Measurements from ENCODE around the gene GAREM2. TPM values are rescaled to one million over a fixed set of nuclear protein-coding genes. Genes with fewer than 3 reads are reported as not detected.
A peak's percentile ranks its signal among the peaks of the same experiment; 100 is the strongest.

GAREM2 gene
- polyA plus RNA-seq, 1 of the 3 experiments (the other 2 are of a cell fraction): 3.7 TPM

DNA sequence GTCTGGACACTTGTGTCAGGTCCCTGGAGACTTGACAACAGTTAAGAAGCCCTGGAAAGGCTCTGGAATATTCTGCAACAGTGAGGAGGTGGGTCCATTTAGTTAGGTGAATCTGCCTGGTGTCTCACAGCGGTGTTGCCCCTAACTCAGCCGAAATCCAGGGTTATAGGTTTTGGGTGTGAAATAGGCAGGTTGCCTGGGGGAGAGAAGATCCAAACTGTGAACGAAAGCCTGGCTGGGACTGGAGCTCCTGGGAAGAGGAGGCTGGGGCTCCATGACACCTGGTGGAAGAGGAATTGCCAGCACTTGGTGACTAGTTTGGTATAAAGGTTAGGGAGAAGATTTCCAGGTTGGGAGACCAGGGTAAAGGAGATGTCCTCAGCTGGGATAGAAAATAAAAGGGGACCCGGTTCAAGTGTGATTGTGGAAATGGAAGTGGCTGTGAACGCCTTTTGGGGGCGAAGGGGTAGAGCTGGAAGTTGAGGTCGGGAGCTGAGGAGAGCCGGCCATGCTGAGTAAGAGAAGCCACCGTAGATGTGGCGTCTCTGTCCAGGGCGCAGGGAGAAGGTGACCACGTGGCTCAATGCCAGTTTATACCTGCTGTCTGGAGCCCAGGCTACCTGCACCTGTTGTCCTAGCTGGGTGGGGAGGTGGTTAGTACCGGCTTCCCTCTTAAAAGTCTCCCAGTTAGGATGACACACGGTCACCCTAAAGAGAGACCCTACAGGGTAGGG lies 3.0 kb upstream of the GAREM2 start:
- ChIA-PET POLR2A (no interaction called here), CTCF (interaction anchor here (1.3 to 1.5 kb wide), 2 partner anchors 11 to 161 kb away, joined by 3 to 5 read pairs; no protein-coding TSS in a partner anchor)
- no peaks in the 10 kb centered on the region for H3K9me2 ChIP-seq
- no peak overlapping the region for H3K9ac ChIP-seq
- no peaks in the 10 kb centered on the region for H3K79me2 ChIP-seq (ENCODE audit: insufficient read depth)
- no peak overlapping the region for H3K4me2 ChIP-seq
- DNase-seq: no peak
- no peaks in the 10 kb centered on the region for H3K9me3 ChIP-seq
- no peaks in the 10 kb centered on the region for H4K20me1 ChIP-seq (ENCODE audit: insufficient read depth)
- no peaks in the 10 kb centered on the region for H3F3A ChIP-seq (replicated peaks; ENCODE audit: insufficient read depth)
- TF ChIP-seq FOSL2 (IDR thresholded peaks at IDR 0.05; ENCODE audit: borderline replicate concordance, low read depth) (no peak), RCOR1 (IDR thresholded peaks at IDR 0.05; ENCODE audit: low read length) (no peak), JUND (IDR thresholded peaks at IDR 0.05) (no peak), RAD21 (IDR thresholded peaks at IDR 0.05; ENCODE audit: low read length) (no peak), GABPA (IDR thresholded peaks at IDR 0.05; ENCODE audit: low read depth) (no peak), SMC3 (IDR thresholded peaks at IDR 0.05; ENCODE audit: low read depth, low read length) (no peak)
- no peak overlapping the region for H3K4me3 ChIP-seq (ENCODE audit: low read depth in 2 of 2, low read length in 1 of 2)
- H2AFZ ChIP-seq (ENCODE audit: low read depth): no peak overlapping the region
- no peaks in the 10 kb centered on the region for H3K36me3 ChIP-seq (replicated peaks in 1 of 2; ENCODE audit: control insufficient read depth in 1 of 2, insufficient read depth in 2 of 2, low read length in 1 of 2)
- H3K27ac ChIP-seq (ENCODE audit: low read depth in 2 of 2, low read length in 1 of 2): no peak overlapping the region
- peaks cover 0 to 12% of the 10 kb centered on the region in 2 experiments; a peak in 1 of 4 replicates for H3K4me1 ChIP-seq (ENCODE audit: control insufficient read depth in 1 of 2, insufficient read depth in 2 of 2, low read depth in 1 of 2, low read length in 1 of 2)
- no peaks in the 10 kb centered on the region for H3K27me3 ChIP-seq (ENCODE audit: insufficient read depth)
- WGBS (ENCODE audit: low lambda C conversion rate): 88% methylated on average over 14 of the region's 14 CpGs

DNA sequence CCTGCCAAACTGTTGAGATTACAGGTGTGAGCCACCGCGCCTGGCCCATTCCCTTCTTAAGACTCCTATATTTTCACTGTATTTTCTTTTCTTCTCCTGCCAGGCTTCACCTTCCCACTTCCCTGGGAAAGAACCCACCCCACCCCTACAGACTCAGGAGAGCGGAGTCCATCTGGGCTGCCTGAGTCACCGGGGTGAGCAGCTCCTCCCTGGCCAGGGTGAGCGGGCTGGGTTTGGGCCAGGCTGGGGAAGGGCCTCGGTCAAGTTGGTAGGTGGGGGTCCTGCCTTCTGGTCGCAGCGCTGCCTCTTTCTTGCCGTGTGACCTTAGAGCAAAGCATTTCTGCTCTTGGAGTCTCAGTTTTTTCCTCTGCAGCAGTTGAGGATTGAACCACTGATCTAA lies 2.1 kb upstream of the GAREM2 start:
- Histone ChIP-seq H3K27ac (ENCODE audit: low read depth in 2 of 2, low read length in 1 of 2) (no peak overlapping the region), H3F3A (replicated peaks; ENCODE audit: insufficient read depth) (no peaks in the 10 kb centered on the region), H3K36me3 (replicated peaks in 1 of 2; ENCODE audit: control insufficient read depth in 1 of 2, insufficient read depth in 2 of 2, low read length in 1 of 2) (no peaks in the 10 kb centered on the region), H3K4me2 (no peak overlapping the region), H4K20me1 (ENCODE audit: insufficient read depth) (no peaks in the 10 kb centered on the region), H2AFZ (ENCODE audit: low read depth) (no peak overlapping the region), H3K4me3 (ENCODE audit: low read depth in 2 of 2, low read length in 1 of 2) (no peak overlapping the region), H3K9ac (no peak overlapping the region), H3K9me2 (no peaks in the 10 kb centered on the region), H3K79me2 (ENCODE audit: insufficient read depth) (no peaks in the 10 kb centered on the region), H3K27me3 (ENCODE audit: insufficient read depth) (no peaks in the 10 kb centered on the region), H3K9me3 (no peaks in the 10 kb centered on the region), H3K4me1 (ENCODE audit: control insufficient read depth in 1 of 2, insufficient read depth in 2 of 2, low read depth in 1 of 2, low read length in 1 of 2) (peaks cover 0 to 12% of the 10 kb centered on the region in 2 experiments; a peak in 1 of 4 replicates)
- TF ChIP-seq, protein P1, sequence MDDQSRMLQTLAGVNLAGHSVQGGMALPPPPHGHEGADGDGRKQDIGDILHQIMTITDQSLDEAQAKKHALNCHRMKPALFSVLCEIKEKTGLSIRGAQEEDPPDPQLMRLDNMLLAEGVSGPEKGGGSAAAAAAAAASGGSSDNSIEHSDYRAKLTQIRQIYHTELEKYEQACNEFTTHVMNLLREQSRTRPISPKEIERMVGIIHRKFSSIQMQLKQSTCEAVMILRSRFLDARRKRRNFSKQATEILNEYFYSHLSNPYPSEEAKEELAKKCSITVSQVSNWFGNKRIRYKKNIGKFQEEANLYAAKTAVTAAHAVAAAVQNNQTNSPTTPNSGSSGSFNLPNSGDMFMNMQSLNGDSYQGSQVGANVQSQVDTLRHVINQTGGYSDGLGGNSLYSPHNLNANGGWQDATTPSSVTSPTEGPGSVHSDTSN (IDR thresholded peaks at IDR 0.05): no peak
- no peak for TF ChIP-seq RXRA (IDR thresholded peaks at IDR 0.05; ENCODE audit: borderline replicate concordance, low read depth)
- TF ChIP-seq, protein P2, sequence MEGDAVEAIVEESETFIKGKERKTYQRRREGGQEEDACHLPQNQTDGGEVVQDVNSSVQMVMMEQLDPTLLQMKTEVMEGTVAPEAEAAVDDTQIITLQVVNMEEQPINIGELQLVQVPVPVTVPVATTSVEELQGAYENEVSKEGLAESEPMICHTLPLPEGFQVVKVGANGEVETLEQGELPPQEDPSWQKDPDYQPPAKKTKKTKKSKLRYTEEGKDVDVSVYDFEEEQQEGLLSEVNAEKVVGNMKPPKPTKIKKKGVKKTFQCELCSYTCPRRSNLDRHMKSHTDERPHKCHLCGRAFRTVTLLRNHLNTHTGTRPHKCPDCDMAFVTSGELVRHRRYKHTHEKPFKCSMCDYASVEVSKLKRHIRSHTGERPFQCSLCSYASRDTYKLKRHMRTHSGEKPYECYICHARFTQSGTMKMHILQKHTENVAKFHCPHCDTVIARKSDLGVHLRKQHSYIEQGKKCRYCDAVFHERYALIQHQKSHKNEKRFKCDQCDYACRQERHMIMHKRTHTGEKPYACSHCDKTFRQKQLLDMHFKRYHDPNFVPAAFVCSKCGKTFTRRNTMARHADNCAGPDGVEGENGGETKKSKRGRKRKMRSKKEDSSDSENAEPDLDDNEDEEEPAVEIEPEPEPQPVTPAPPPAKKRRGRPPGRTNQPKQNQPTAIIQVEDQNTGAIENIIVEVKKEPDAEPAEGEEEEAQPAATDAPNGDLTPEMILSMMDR (IDR thresholded peaks at IDR 0.05): no peak
- TF ChIP-seq FOXJ3 (CRISPR knock-in tag; IDR thresholded peaks at IDR 0.05): no peak
- TF ChIP-seq FOXM1 (IDR thresholded peaks at IDR 0.05; ENCODE audit: low read depth): no peak
- no peak for TF ChIP-seq TCF12 (IDR thresholded peaks at IDR 0.05)
- TF ChIP-seq, protein P3, sequence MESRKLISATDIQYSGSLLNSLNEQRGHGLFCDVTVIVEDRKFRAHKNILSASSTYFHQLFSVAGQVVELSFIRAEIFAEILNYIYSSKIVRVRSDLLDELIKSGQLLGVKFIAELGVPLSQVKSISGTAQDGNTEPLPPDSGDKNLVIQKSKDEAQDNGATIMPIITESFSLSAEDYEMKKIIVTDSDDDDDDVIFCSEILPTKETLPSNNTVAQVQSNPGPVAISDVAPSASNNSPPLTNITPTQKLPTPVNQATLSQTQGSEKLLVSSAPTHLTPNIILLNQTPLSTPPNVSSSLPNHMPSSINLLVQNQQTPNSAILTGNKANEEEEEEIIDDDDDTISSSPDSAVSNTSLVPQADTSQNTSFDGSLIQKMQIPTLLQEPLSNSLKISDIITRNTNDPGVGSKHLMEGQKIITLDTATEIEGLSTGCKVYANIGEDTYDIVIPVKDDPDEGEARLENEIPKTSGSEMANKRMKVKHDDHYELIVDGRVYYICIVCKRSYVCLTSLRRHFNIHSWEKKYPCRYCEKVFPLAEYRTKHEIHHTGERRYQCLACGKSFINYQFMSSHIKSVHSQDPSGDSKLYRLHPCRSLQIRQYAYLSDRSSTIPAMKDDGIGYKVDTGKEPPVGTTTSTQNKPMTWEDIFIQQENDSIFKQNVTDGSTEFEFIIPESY (IDR thresholded peaks at IDR 0.05; ENCODE audit: borderline replicate concordance, low read depth): no peak
- no peak for TF ChIP-seq RAD21 (IDR thresholded peaks at IDR 0.05; ENCODE audit: low read length)
- no peak for TF ChIP-seq ELF1 (IDR thresholded peaks at IDR 0.05)
- no peak for TF ChIP-seq RFX5 (IDR thresholded peaks at IDR 0.05; ENCODE audit: low read length)
- TF ChIP-seq CHD2 (IDR thresholded peaks at IDR 0.05; ENCODE audit: low read length, partially characterized antibody): no peak
- peak; percentile 26 for DNase-seq
- POLR2A ChIA-PET: no interaction called here
- WGBS (ENCODE audit: low lambda C conversion rate): 86% methylated on average over 9 of the region's 9 CpGs
- CTCF ChIA-PET: interaction anchor here (1.2 to 1.3 kb wide), 2 partner anchors 160 to 319 kb away, joined by 3 to 5 read pairs; no protein-coding TSS in a partner anchor
